Psoas muscle (tissue), 8 donors: ENCODE measurements around the gene SH3GL2. TPM values are rescaled to one million over a fixed set of nuclear protein-coding genes. Genes with fewer than 3 reads are reported as not detected.

Experiments
- ATAC-seq, 4 donors: fragments of 200-7000 bp; cut with Tn5 transposase; one replicate each; pipeline ENCODE4 v1.9.1; 2020; ENCODE audit warnings: moderate library complexity in 3 of 4, mild to moderate bottlenecking in 2 of 4
- DNase-seq, 2 donors: peaks; one replicate each; pipeline ENCODE4 v3.0.0-alpha.2; 2020
- H3K27ac ChIP-seq: fragments of 200-600 bp; one replicate; pipeline ENCODE4 v1.8.0; 2022
- H3K27me3 ChIP-seq, 3 donors: fragments of 200-600 bp in 1 of 3; one replicate each; pipeline versions ENCODE4 v1.6.1 to v1.8.0; 2013 to 2022; ENCODE audit warnings: low read length in 2 of 3, mild to moderate bottlenecking in 2 of 3, moderate library complexity in 1 of 3; ENCODE audit not compliant: insufficient read depth in 3 of 3
- H3K36me3 ChIP-seq, 2 donors: fragments of 200-600 bp in 1 of 2; one replicate each; pipeline versions ENCODE4 v1.6.1 to v1.8.0; 2013 to 2022; ENCODE audit warnings: low read depth in 1 of 2, mild to moderate bottlenecking in 1 of 2, moderate library complexity in 1 of 2; ENCODE audit not compliant: insufficient read depth in 1 of 2
- H3K4me1 ChIP-seq: fragments of 200-600 bp; one replicate; pipeline ENCODE4 v1.8.0; 2022
- H3K4me3 ChIP-seq: fragments of 200-600 bp; one replicate; pipeline ENCODE4 v1.8.0; 2022; ENCODE audit warnings: mild to moderate bottlenecking
- H3K9me3 ChIP-seq: fragments of 200-600 bp; one replicate; pipeline ENCODE4 v1.8.0; 2022
- WGBS, 3 donors: extraction: QIAGEN DNeasy Blood & Tissue Kit; methylation state at CpG; one replicate each; pipeline versions ENCODE4 v1.1.6 to v1.1.7; 2013; 5-methylcytosine and 5-hydroxymethylcytosine counted together
- intact Hi-C, 2 donors: fragments of 100-400 bp; cut with DNase I; formaldehyde crosslinking; loops; one replicate each; pipeline versions ENCODE4 v1.11.0 to v1.14.2; 2022
- polyA plus RNA-seq, 3 donors: library from polyadenylated mRNA; stranded (reverse); fragments of 200-250 nt; gene quantifications; one replicate each; pipeline ENCODE4 v1.2.3, GENCODE V29; 2013
- total RNA-seq, 4 donors: library from RNA; stranded (reverse); fragmentation: NEBNext Ultra II Directional in 2 of 4; extraction: Animal tissue kit (Norgen Biotek cat#: 25700) in 2 of 4; gene quantifications; one replicate each; pipeline versions ENCODE4 v1.2.1 to v1.2.4, GENCODE V29; 2021 to 2023
- TF ChIP-seq, protein P1 (sequence below): fragments of 200-600 bp; IDR thresholded peaks from one replicate; pipeline ENCODE4 v1.8.0; 2022; ENCODE audit warnings: antibody characterized with exemption
- donor health status: healthy with polysubstance abuse.
- donor health status: DM: no; HTN: no; CAD: no; lungs with moderate emphysema.
- donor health status: Bipolar disorder and iron deficiency.
- donor health status: healthy.
- donor health status: DM: yes; HTN: yes; CAD: no.
- donor health status: DM: no; HTN: no; CAD: no.
- donor health status: DM: no; HTN: no; CAD: no.
- donor health status: DM: yes; HTN: yes; CAD: no.

Gene SH3GL2
- total and polyA plus RNA-seq, 7 donors = 0.08 TPM; not detected in 6

DNA sequence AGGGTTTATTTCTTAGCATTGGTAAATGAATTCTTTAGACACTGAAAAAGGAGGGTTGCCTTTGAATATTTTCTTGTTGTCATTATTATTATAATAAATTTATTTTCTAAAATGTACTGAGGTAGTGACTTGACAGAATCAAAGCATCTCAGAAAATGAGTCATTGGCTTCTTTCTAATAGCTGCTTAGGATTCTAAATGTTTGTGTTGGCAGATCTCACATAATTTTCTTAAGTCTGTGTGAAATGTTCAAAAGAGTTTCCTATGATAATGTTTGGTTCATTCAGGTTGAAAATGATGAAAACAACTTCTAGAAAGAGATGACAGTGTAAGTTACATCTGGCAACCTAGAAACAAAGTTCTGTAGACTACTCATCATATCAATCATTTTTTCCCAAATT is 69.7 kb downstream of the SH3GL2 start:
- no peaks in the 10 kb centered on the region for H3K36me3 ChIP-seq
- H3K27ac ChIP-seq = no peak overlapping the region
- TF ChIP-seq, protein P1, sequence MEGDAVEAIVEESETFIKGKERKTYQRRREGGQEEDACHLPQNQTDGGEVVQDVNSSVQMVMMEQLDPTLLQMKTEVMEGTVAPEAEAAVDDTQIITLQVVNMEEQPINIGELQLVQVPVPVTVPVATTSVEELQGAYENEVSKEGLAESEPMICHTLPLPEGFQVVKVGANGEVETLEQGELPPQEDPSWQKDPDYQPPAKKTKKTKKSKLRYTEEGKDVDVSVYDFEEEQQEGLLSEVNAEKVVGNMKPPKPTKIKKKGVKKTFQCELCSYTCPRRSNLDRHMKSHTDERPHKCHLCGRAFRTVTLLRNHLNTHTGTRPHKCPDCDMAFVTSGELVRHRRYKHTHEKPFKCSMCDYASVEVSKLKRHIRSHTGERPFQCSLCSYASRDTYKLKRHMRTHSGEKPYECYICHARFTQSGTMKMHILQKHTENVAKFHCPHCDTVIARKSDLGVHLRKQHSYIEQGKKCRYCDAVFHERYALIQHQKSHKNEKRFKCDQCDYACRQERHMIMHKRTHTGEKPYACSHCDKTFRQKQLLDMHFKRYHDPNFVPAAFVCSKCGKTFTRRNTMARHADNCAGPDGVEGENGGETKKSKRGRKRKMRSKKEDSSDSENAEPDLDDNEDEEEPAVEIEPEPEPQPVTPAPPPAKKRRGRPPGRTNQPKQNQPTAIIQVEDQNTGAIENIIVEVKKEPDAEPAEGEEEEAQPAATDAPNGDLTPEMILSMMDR = no peak
- no peak overlapping the region for H3K4me3 ChIP-seq
- no peak for ATAC-seq
- no peaks in the 10 kb centered on the region for H3K27me3 ChIP-seq
- intact Hi-C loops = no loop called here
- DNase-seq = no peak
- no peaks in the 10 kb centered on the region for H3K9me3 ChIP-seq
- no peaks in the 10 kb centered on the region for H3K4me1 ChIP-seq

DNA sequence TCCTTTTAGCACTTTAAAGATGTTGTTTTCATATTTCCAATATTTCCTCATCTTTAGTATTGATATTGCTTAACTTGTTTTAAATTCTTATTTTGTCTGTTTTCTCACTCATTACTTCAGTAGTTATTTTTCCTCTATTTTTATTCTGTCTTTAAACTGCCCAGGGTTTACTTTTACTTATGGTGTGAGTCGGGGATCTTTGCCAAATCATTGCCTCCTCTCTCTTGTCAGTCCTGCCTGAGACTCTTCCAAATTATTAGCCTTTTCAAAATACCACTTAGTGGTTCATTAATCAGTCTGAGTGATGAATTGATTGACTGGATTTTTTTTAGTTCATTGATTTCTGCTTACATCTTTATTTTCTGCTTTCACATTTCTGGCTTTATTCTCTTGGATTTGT is 72.9 kb downstream of the SH3GL2 start:
- ATAC-seq = no peak
- 26 to 55% (median 48%) methylated on average over 1 of the region's 1 CpG for WGBS, 3 donors

DNA sequence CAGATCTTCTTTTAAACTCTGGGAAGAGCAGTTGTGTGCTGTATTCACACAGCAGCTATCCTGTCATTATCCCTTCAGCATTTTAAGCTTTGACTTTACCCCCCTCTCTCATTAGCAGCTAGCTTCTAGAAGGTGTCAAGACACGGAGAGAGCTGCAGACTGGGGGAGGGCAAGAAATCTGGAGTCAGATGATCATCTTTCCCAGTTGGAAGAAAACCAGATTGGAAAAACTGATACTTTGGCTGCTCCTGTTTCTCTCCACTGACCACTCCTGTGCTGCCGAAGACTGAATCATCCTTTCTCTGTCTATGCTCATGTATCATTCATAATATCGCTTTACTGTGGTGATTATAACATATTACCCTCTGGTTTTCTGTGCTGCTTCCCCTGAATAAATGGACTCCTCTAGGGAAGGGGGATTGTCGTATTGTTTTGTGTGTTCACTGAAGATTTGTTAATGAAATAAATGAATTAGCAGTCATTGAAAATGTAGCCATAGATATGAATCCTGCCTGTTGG is 75.1 kb downstream of the SH3GL2 start:
- H3K9me3 ChIP-seq = no peaks in the 10 kb centered on the region
- H3K4me3 ChIP-seq = no peak overlapping the region
- H3K36me3 ChIP-seq = no peaks in the 10 kb centered on the region
- 49 to 60% (median 59%) methylated on average over 4 of the region's 4 CpGs for WGBS, 3 donors
- H3K4me1 ChIP-seq = no peaks in the 10 kb centered on the region
- no peaks in the 10 kb centered on the region for H3K27me3 ChIP-seq
- H3K27ac ChIP-seq = no peak overlapping the region
- DNase-seq = no peak
- TF ChIP-seq, protein P1 = no peak
- no peak for ATAC-seq
- intact Hi-C loops = no loop called here

More for the DNA sequence above, 72.9 kb downstream of the SH3GL2 start:
- no peaks in the 10 kb centered on the region for H3K27me3 ChIP-seq
- H3K4me1 ChIP-seq = no peaks in the 10 kb centered on the region
- no peak overlapping the region for H3K27ac ChIP-seq
- no peak overlapping the region for H3K4me3 ChIP-seq
- TF ChIP-seq, protein P1 = no peak
- no peaks in the 10 kb centered on the region for H3K36me3 ChIP-seq
- H3K9me3 ChIP-seq = no peaks in the 10 kb centered on the region
- DNase-seq = no peak
- intact Hi-C loops = no loop called here

DNA sequence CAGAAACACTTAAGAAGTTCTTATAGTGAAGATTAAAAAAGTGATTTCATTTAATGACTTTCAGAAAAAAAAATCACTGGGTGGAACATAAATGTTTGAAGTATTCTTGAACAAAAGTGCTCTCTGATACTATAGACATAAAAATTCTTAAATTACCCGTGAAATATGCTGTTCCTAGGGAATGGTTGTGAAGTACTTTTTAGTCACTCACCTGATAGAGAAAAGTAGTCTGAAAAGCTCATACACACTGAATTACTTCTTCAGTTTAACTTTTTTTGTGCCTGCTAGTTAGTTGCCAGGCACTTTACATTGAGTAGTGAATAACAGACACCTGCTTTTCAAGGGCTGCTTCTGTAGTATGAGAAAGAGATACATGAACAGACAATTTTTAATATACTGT is 78.0 kb downstream of the SH3GL2 start:
- no peaks in the 10 kb centered on the region for H3K4me1 ChIP-seq
- WGBS, 3 donors = 56 to 70% (median 59%) methylated on average over 1 of the region's 1 CpG
- no peak for ATAC-seq
- H3K27ac ChIP-seq = no peak overlapping the region
- no peak overlapping the region for H3K4me3 ChIP-seq
- no peaks in the 10 kb centered on the region for H3K27me3 ChIP-seq
- TF ChIP-seq, protein P1 = no peak
- no peaks in the 10 kb centered on the region for H3K36me3 ChIP-seq
- DNase-seq = no peak
- no peaks in the 10 kb centered on the region for H3K9me3 ChIP-seq
- intact Hi-C loops = no loop called here

DNA sequence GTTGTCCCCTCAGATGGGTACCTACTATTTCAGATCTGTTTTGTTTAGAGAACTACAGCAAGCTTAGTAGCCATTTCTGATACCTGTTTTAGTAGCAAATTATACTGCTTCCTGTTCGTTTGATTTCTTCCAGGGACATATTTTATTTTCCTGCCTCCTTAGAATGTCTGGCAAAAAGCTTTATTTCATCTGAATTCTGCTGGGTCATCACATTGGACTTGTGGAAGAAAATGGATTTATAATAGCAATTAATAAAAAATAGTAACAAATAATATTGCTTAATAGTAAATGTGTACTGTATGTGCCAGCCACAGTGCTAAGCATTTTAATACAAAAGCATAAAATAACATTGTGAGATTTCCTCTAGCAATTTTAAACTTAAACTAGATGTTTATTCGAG is 79.4 kb downstream of the SH3GL2 start:
- ATAC-seq (no peak), DNase-seq (no peak)
- Histone ChIP-seq H3K27me3 (no peaks in the 10 kb centered on the region), H3K27ac (no peak overlapping the region), H3K4me1 (no peaks in the 10 kb centered on the region), H3K9me3 (no peaks in the 10 kb centered on the region), H3K4me3 (no peak overlapping the region), H3K36me3 (no peaks in the 10 kb centered on the region)
- intact Hi-C loops = no loop called here
- WGBS, 3 donors = 60 to 63% (median 63%) methylated on average over 2 of the region's 2 CpGs
- TF ChIP-seq, protein P1 = no peak
